Ishikawa (cell line): ENCODE data around the gene C1orf198.

Experiments used
- CEBPB ChIP-seq: IDR thresholded peaks from 2 replicates; pipeline ENCODE4 v1.6.1; 2012
- CREB1 ChIP-seq: IDR thresholded peaks from 2 replicates; pipeline ENCODE4 v1.6.1; 2012; ENCODE audit warnings: low read depth
- EGR1 ChIP-seq: IDR thresholded peaks from 2 replicates; pipeline ENCODE4 v1.6.1; 2012
- EP300 ChIP-seq: IDR thresholded peaks from 2 replicates; pipeline ENCODE4 v1.6.1; 2012; ENCODE audit warnings: borderline replicate concordance
- FOXM1 ChIP-seq: IDR thresholded peaks from 2 replicates; pipeline ENCODE4 v1.6.1; 2012; ENCODE audit warnings: low read depth, borderline replicate concordance
- NFIC ChIP-seq: IDR thresholded peaks from 2 replicates; pipeline ENCODE4 v1.6.1; 2012
- RAD21 ChIP-seq: IDR thresholded peaks from 2 replicates; pipeline ENCODE4 v1.6.1; 2012; ENCODE audit warnings: low read depth
- TAF1 ChIP-seq: IDR thresholded peaks from 2 replicates; pipeline ENCODE4 v1.6.1; 2012; ENCODE audit warnings: low read depth, mild to moderate bottlenecking
- TCF12 ChIP-seq: IDR thresholded peaks from 2 replicates; pipeline ENCODE4 v1.6.1; 2012; ENCODE audit warnings: low read depth
- TEAD4 ChIP-seq: IDR thresholded peaks from 2 replicates; pipeline ENCODE4 v1.6.1; 2012
- YY1 ChIP-seq: IDR thresholded peaks from 2 replicates; pipeline ENCODE4 v1.6.1; 2012; ENCODE audit warnings: low read depth
- ZBTB7A ChIP-seq: IDR thresholded peaks from 2 replicates; pipeline ENCODE4 v1.6.1; 2012; ENCODE audit warnings: low read depth
- TF ChIP-seq, protein P1 (sequence below): IDR thresholded peaks from 2 replicates; pipeline ENCODE4 v1.6.1; 2012
- TF ChIP-seq, protein P2 (sequence below): IDR thresholded peaks from 2 replicates; pipeline ENCODE4 v1.6.1; 2012
- TF ChIP-seq, protein P3 (sequence below): IDR thresholded peaks from 2 replicates; pipeline ENCODE4 v1.6.1; 2012; ENCODE audit warnings: low read depth, mild to moderate bottlenecking

Gene C1orf198

DNA sequence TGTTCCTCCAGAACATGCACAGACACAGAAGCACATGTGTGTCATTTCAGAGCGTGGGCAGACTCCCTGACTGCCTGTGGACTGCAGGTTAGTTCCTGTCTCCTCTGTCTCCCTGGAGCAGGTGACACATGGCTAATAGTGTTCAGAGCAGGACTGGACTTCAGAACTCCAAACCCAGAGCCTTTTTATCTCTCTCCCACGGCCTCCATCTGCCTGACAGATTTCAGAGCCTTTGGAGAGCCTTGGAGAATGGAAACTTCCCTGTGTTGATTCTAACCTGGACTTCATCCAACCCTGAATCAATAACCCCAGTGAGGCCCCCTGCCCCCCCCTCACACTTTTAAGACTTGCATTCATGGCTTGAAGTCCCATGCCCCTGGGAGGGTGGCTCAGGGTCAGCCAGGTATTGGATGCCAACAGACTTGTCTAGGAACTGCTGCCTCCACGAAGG is 44.4 kb downstream of the C1orf198 start:
- TF ChIP-seq CREB1, result no peak
- no peak for TF ChIP-seq YY1
- TF ChIP-seq EP300, result no peak
- TF ChIP-seq, protein P1, sequence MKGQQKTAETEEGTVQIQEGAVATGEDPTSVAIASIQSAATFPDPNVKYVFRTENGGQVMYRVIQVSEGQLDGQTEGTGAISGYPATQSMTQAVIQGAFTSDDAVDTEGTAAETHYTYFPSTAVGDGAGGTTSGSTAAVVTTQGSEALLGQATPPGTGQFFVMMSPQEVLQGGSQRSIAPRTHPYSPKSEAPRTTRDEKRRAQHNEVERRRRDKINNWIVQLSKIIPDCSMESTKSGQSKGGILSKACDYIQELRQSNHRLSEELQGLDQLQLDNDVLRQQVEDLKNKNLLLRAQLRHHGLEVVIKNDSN, result no peak
- no peak for TF ChIP-seq NFIC
- TF ChIP-seq, protein P2, sequence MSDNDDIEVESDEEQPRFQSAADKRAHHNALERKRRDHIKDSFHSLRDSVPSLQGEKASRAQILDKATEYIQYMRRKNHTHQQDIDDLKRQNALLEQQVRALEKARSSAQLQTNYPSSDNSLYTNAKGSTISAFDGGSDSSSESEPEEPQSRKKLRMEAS, result no peak
- no peak for TF ChIP-seq FOXM1
- TF ChIP-seq CEBPB, result no peak
- TF ChIP-seq, protein P3, sequence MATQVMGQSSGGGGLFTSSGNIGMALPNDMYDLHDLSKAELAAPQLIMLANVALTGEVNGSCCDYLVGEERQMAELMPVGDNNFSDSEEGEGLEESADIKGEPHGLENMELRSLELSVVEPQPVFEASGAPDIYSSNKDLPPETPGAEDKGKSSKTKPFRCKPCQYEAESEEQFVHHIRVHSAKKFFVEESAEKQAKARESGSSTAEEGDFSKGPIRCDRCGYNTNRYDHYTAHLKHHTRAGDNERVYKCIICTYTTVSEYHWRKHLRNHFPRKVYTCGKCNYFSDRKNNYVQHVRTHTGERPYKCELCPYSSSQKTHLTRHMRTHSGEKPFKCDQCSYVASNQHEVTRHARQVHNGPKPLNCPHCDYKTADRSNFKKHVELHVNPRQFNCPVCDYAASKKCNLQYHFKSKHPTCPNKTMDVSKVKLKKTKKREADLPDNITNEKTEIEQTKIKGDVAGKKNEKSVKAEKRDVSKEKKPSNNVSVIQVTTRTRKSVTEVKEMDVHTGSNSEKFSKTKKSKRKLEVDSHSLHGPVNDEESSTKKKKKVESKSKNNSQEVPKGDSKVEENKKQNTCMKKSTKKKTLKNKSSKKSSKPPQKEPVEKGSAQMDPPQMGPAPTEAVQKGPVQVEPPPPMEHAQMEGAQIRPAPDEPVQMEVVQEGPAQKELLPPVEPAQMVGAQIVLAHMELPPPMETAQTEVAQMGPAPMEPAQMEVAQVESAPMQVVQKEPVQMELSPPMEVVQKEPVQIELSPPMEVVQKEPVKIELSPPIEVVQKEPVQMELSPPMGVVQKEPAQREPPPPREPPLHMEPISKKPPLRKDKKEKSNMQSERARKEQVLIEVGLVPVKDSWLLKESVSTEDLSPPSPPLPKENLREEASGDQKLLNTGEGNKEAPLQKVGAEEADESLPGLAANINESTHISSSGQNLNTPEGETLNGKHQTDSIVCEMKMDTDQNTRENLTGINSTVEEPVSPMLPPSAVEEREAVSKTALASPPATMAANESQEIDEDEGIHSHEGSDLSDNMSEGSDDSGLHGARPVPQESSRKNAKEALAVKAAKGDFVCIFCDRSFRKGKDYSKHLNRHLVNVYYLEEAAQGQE, result no peak
- no peak for TF ChIP-seq TCF12
- no peak for TF ChIP-seq EGR1

DNA sequence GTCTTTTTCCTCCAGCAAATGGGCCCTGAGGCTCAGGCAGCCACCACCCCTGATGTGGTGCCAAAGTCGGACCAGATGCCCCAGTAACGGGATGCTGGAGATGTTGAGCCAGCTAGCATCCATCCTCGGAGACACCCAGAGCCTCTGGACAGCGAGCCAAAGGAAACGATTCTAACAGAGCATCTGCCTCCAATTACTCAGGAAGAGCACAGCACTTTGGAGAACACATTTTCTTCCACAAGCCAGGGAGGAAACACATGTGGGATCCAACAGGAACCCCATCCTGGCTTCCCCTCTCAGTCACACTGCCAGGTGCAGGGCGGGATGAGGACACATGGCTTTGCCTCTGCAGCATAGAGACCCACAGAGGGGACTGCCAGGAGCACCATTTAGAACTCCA is 44.9 kb downstream of the C1orf198 start:
- TF ChIP-seq TAF1 (no peak), TCF12 (no peak), EP300 (no peak), FOXM1 (no peak), NFIC (no peak), YY1 (no peak), CREB1 (no peak), TEAD4 (no peak), CEBPB (no peak), RAD21 (no peak), EGR1 (no peak), ZBTB7A (no peak)
- TF ChIP-seq, protein P2, result no peak
- TF ChIP-seq, protein P3, result no peak
- TF ChIP-seq, protein P1, result no peak

- TF ChIP-seq RAD21, result no peak
- TF ChIP-seq ZBTB7A, result no peak
Observed at GRCh38 chr1:230822092-230822581, 46.2 kb downstream of the C1orf198 start.

- TF ChIP-seq CREB1, result no peak
- no peak for TF ChIP-seq TAF1
- TF ChIP-seq EP300, result no peak
- no peak for TF ChIP-seq CEBPB
- TF ChIP-seq NFIC, result no peak
- TF ChIP-seq TEAD4, result no peak
- TF ChIP-seq EGR1, result no peak
- TF ChIP-seq, protein P2, result no peak
- TF ChIP-seq, protein P3, result no peak
- no peak for TF ChIP-seq RAD21
- TF ChIP-seq TCF12, result no peak
Observed at GRCh38 chr1:230821346-230821745, 47.0 kb downstream of the C1orf198 start.

DNA sequence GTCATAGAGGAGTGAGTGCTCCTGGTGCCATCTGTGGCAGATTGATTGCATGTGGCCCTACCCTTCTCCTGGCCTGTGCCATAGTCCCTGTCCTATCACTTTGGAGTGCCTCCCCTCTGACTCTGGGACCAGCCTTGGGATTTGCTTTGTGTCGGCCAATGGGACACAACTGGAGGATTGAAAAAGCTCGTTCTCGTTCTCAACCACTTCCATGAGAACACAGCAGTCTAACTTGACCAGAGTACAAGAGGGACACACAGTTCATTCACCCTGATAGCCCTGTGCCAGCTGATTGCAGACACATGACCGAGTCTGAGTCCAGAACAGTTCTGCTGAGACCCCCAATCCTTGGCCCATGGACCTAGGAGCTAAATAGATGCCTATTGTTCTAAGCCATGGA is 47.8 kb downstream of the C1orf198 start:
- TF ChIP-seq FOXM1 (no peak), NFIC (no peak), RAD21 (no peak), EP300 (no peak), EGR1 (no peak), TAF1 (no peak), CREB1 (no peak), TEAD4 (no peak), TCF12 (no peak), ZBTB7A (no peak), YY1 (no peak), CEBPB (no peak)
- TF ChIP-seq, protein P1, result no peak
- TF ChIP-seq, protein P3, result no peak
- TF ChIP-seq, protein P2, result no peak
